Measurements from ENCODE around the gene NFE2L2. TPM values are rescaled to one million over a fixed set of nuclear protein-coding genes. Genes with fewer than 3 reads are reported as not detected.

Gene NFE2L2
- total and polyA plus RNA-seq, 9 of the 15 experiments (the other 6 are each of a cell fraction or from before 2014, with no cell fraction given): 29.3 to 120 (median 59.3) TPM

DNA sequence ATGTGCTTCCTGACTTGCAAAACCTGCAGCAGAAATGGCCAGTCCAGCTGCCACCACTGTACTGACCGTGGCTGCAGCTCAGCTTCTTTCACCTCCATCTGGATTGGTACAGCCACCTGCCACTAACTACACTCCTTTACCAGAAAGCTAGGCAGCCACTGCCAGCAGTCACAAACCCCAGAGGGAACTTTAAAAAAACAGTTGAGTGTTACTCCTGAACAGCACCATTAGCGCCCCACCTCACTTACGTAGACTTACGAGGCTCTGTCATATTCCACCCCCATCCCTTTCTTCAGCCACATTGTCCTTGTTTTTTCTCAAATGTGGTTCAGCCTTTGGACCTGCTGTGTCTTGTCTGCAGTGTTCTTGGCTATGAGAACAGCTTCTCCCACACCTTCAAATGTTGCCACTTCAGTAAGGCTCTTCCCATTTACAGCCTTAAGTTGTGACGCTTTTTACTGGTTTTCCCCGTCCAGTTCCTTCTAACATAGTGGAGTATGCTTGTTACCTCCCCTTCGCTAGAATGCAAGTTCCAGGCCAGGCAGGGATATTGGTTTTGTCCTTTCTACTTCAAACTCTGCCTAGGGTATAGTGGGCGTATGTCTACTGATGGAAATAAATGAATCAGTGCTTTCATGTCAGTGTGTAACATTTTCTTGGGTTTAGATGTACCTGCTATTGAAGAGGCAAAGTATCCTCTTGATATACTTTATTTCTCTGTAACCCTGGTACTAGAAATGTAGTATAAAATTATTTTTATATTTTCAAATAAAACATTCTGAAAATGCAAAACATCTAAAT lies 34.9 kb downstream of the NFE2L2 start (continued):
- TF ChIP-seq, protein P1, sequence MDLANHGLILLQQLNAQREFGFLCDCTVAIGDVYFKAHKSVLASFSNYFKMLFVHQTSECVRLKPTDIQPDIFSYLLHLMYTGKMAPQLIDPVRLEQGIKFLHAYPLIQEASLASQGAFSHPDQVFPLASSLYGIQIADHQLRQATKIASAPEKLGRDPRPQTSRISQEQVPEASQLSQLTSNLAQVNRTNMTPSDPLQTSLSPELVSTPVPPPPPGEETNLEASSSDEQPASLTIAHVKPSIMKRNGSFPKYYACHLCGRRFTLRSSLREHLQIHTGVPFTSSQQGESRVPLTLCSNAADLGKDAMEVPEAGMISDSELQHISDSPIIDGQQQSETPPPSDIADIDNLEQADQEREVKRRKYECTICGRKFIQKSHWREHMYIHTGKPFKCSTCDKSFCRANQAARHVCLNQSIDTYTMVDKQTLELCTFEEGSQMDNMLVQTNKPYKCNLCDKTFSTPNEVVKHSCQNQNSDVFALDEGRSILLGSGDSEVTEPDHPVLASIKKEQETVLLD (IDR thresholded peaks at IDR 0.05): no peak
- TF ChIP-seq POLR2A (conservative IDR thresholded peaks at IDR 0.05): peak; percentile 60
- no peak for TF ChIP-seq ZNF507 (tag; conservative IDR thresholded peaks at IDR 0.05)
- no peak for TF ChIP-seq TOE1 (IDR thresholded peaks at IDR 0.05; ENCODE audit: borderline replicate concordance)
- TF ChIP-seq TOE1 (CRISPR knock-in tag; IDR thresholded peaks at IDR 0.05; ENCODE audit: borderline replicate concordance, low read depth): no peak; the same call in 1 of the 2 replicates
- no peak for TF ChIP-seq CHCHD3 (CRISPR knock-in tag; IDR thresholded peaks at IDR 0.05)
- no peak for TF ChIP-seq GTF2A2 (tag; IDR thresholded peaks at IDR 0.05)
- TF ChIP-seq ZNF3 (CRISPR knock-in tag; IDR thresholded peaks at IDR 0.05): no peak
- no peak for TF ChIP-seq RREB1 (CRISPR knock-in tag; IDR thresholded peaks at IDR 0.05)
- no peak for TF ChIP-seq RERE (CRISPR knock-in tag; IDR thresholded peaks at IDR 0.05; ENCODE audit: borderline replicate concordance)
- TF ChIP-seq SIN3A (IDR thresholded peaks at IDR 0.05; ENCODE audit: borderline replicate concordance in 2 of 2, control insufficient read depth in 1 of 2, low read depth in 2 of 2, low read length in 2 of 2): 0 out of 4 replicates have a peak, but pooled peaks of 1 of the 2 experiments have one; percentile 13
- no peak for TF ChIP-seq TSC22D4 (tag; IDR thresholded peaks at IDR 0.05)

Data from K562 (cell line).